MCF 10A (cell line): ENCODE results near the gene ARPC4. TPM values are rescaled to one million over a fixed set of nuclear protein-coding genes. Genes with fewer than 3 reads are reported as not detected.
A peak's percentile ranks its signal among the peaks of the same experiment; 100 is the strongest.

ENCODE experiments used
- BruUV-seq: library from RNA; stranded (reverse); fragments of 400-500 nt; replicated peaks from 2 replicates; lab custom pipeline; 2021; lab: Mats Ljungman, UMichigan
- CTCF ChIA-PET: fragments of 300-600 bp; sonication (Branson Sonifier 250); formaldehyde crosslinking; extraction: SDS; loops from one replicate; lab custom pipeline; 2021; ENCODE audit warnings: antibody characterized with exemption, inconsistent platforms; lab: Yijun Ruan, JAX
- POLR2A ChIA-PET: fragments of 300-600, 350-650 bp; sonication (Branson Sonifier 250); formaldehyde crosslinking; extraction: SDS; loops from one replicate; lab custom pipeline; 2020; ENCODE audit warnings: antibody characterized with exemption, inconsistent platforms; lab: Yijun Ruan, JAX
- DNase-seq: peaks from one replicate; pipeline ENCODE4 v3.0.0-alpha.2; 2018; ENCODE audit not compliant: unreplicated experiment
- H3K27ac Mint-ChIP-seq: one replicate; pipeline ENCODE4 v1.8.0; 2022; ENCODE audit warnings: mild to moderate bottlenecking, low read depth, mixed read lengths; ENCODE audit not compliant: unreplicated experiment
- H3K27me3 Mint-ChIP-seq: one replicate; pipeline ENCODE4 v1.8.0; 2022; ENCODE audit warnings: mixed read lengths; ENCODE audit not compliant: insufficient read depth, unreplicated experiment
- H3K36me3 Mint-ChIP-seq: one replicate; pipeline ENCODE4 v1.8.0; 2022; ENCODE audit warnings: mild to moderate bottlenecking, moderate library complexity, mixed read lengths; ENCODE audit not compliant: insufficient read depth, unreplicated experiment
- H3K4me1 Mint-ChIP-seq: one replicate; pipeline ENCODE4 v1.8.0; 2022; ENCODE audit warnings: mixed read lengths; ENCODE audit not compliant: insufficient read depth, unreplicated experiment
- H3K4me3 Mint-ChIP-seq: one replicate; pipeline ENCODE4 v1.8.0; 2022; ENCODE audit warnings: mild to moderate bottlenecking, moderate library complexity, mixed read lengths; ENCODE audit not compliant: unreplicated experiment
- H3K9me3 Mint-ChIP-seq: one replicate; pipeline ENCODE4 v1.8.0; 2022; ENCODE audit warnings: mixed read lengths; ENCODE audit not compliant: unreplicated experiment
- CTCF ChIP-seq: fragments of 200-600 bp; IDR thresholded peaks from one replicate; pipeline ENCODE4 v1.8.0; 2022; ENCODE audit warnings: antibody characterized with exemption, mild to moderate bottlenecking; ENCODE audit not compliant: unreplicated experiment
- intact Hi-C: fragments of 100-400 bp; cut with micrococcal nuclease; formaldehyde crosslinking; loops from 2 replicates; pipeline ENCODE4 v1.14.1; 2022
- total RNA-seq: library from RNA; stranded (reverse); gene quantifications from 2 replicates; pipeline ENCODE4 v1.2.3, GENCODE V29; 2022

Gene ARPC4
- total RNA-seq, 1 experiment from 2014 or later: 122 TPM

GRCh38 chr3:9808345-9809037 is 15.6 kb downstream of the ARPC4 start:
- POLR2A ChIA-PET: interaction anchor here (0.6 to 3.9 kb wide), 8 partner anchors 11 to 1215 kb away, joined by 3 to 23 read pairs (median 3); partner anchors contain the start of genes ARPC4 and TADA3
- intact Hi-C loops: no loop called here
- BruUV-seq: no TSS peak

GRCh38 chr3:9809239-9809614 is 16.3 kb downstream of the ARPC4 start:
- Mint-ChIP-seq H3K27ac (peak overlapping the region; percentile 89), H3K4me3 (peak overlapping the region; percentile 70), H3K27me3 (no peaks in the 10 kb centered on the region), H3K4me1 (peaks cover 23% of the 10 kb centered on the region), H3K9me3 (no peaks in the 10 kb centered on the region), H3K36me3 (peaks cover 28% of the 10 kb centered on the region)
- intact Hi-C loops: no loop called here
- DNase-seq: no peak
- ChIA-PET POLR2A (interaction anchor here (0.6 to 3.9 kb wide), 7 partner anchors 12 to 1215 kb away, joined by 3 to 23 read pairs (median 3); partner anchors contain the start of genes ARPC4, IL17RC and TADA3), CTCF (interaction anchor here (0.6 to 2.8 kb wide), 5 partner anchors 13 to 835 kb away, joined by 3 to 10 read pairs (median 4); no protein-coding TSS in a partner anchor)
- TF ChIP-seq CTCF: no peak
- no TSS peak for BruUV-seq

More at GRCh38 chr3:9808345-9809037, 15.6 kb downstream of the ARPC4 start:
- H3K36me3 Mint-ChIP-seq: peaks cover 36% of the 10 kb centered on the region
- peak; percentile 42 for TF ChIP-seq CTCF
- H3K9me3 Mint-ChIP-seq: no peaks in the 10 kb centered on the region
- H3K27me3 Mint-ChIP-seq: no peaks in the 10 kb centered on the region
- peak overlapping the region; percentile 89 for H3K27ac Mint-ChIP-seq
- peaks cover 23% of the 10 kb centered on the region for H3K4me1 Mint-ChIP-seq
- CTCF ChIA-PET: interaction anchor here (0.5 to 2.8 kb wide), 5 partner anchors 13 to 275 kb away, joined by 3 to 10 read pairs (median 4); no protein-coding TSS in a partner anchor
- no peak overlapping the region for H3K4me3 Mint-ChIP-seq
- peak; percentile 43 for DNase-seq

GRCh38 chr3:9809615-9810432 is 16.9 kb downstream of the ARPC4 start, which contains the start of gene TTLL3:
Gene TTLL3, plus strand, starts transcription at chr3:9810262. Its CDS starts 400 bp downstream, at chr3:9810662.
- CTCF ChIA-PET: interaction anchor here (0.6 to 0.7 kb wide), 3 partner anchors 18 to 836 kb away, joined by 3 to 5 read pairs (median 3); no protein-coding TSS in a partner anchor
- peak within 1 kb of the TSS; percentile 89 for H3K27ac Mint-ChIP-seq
- POLR2A ChIA-PET: interaction anchor here (0.6 to 3.9 kb wide), 6 partner anchors 12 to 107 kb away, joined by 3 to 23 read pairs (median 4); partner anchors contain the start of genes ARPC4, IL17RC and TADA3
- peaks cover 22% of the 10 kb centered on the region for H3K36me3 Mint-ChIP-seq
- no peak for TF ChIP-seq CTCF
- peaks cover 23% of the 10 kb centered on the region for H3K4me1 Mint-ChIP-seq
- BruUV-seq: no TSS peak
- no peaks in the 10 kb centered on the region for H3K27me3 Mint-ChIP-seq
- H3K9me3 Mint-ChIP-seq: no peaks in the 10 kb centered on the region
- peak; percentile 62 for DNase-seq
- intact Hi-C loops: no loop called here
- peak within 1 kb of the TSS; percentile 70 for H3K4me3 Mint-ChIP-seq
